Forelimb muscle (tissue), 1 donor: ENCODE measurements around the gene SULF2. TPM values are rescaled to one million over a fixed set of nuclear protein-coding genes. Genes with fewer than 3 reads are reported as not detected.
A peak's percentile ranks its signal among the peaks of the same experiment; 100 is the strongest.

Experiments
- DNase-seq: peaks from one replicate; pipeline ENCODE4 v3.0.0-alpha.2; 2013; ENCODE audit warnings: low read depth
- polyA plus RNA-seq: library from polyadenylated mRNA; unstranded; fragments of 120-200 nt; gene quantifications from one replicate; pipeline ENCODE4 v1.2.1, GENCODE V29; 2013; ENCODE audit not compliant: insufficient read length

Gene SULF2
- polyA plus RNA-seq, 1 donor: 43.6 TPM

GRCh38 chr20:47669152-47669425 is 116.2 kb downstream of the SULF2 start:
- DNase-seq: no peak

- no peak for DNase-seq
Observed at GRCh38 chr20:47668313-47669151, 116.7 kb downstream of the SULF2 start.

- no peak for DNase-seq
Observed at GRCh38 chr20:47667531-47668312, 117.6 kb downstream of the SULF2 start.

- DNase-seq: no peak
Observed at GRCh38 chr20:47667086-47667485, 118.2 kb downstream of the SULF2 start.

- no peak for DNase-seq
Observed at GRCh38 chr20:47666304-47666703, 119.0 kb downstream of the SULF2 start.

GRCh38 chr20:47665221-47665991 is 119.9 kb downstream of the SULF2 start:
- no peak for DNase-seq

GRCh38 chr20:47664744-47665143 is 120.5 kb downstream of the SULF2 start:
- no peak for DNase-seq

GRCh38 chr20:47664068-47664437 is 121.2 kb downstream of the SULF2 start:
- DNase-seq: no peak

GRCh38 chr20:47663354-47664067 is 121.8 kb downstream of the SULF2 start:
- peak; percentile 32 for DNase-seq

- DNase-seq: no peak
Observed at GRCh38 chr20:47662483-47663353, 122.6 kb downstream of the SULF2 start.

GRCh38 chr20:47661714-47662113 is 123.6 kb downstream of the SULF2 start:
- no peak for DNase-seq

GRCh38 chr20:47660983-47661700 is 124.1 kb downstream of the SULF2 start:
- no peak for DNase-seq

GRCh38 chr20:47660602-47660905 is 124.7 kb downstream of the SULF2 start:
- DNase-seq: no peak

GRCh38 chr20:47659904-47660601 is 125.2 kb downstream of the SULF2 start:
- no peak for DNase-seq

- DNase-seq: no peak
Observed at GRCh38 chr20:47656318-47656717, 129.0 kb downstream of the SULF2 start.

- DNase-seq: no peak
Observed at GRCh38 chr20:47655635-47656034, 129.6 kb downstream of the SULF2 start.

GRCh38 chr20:47654370-47654769 is 130.9 kb downstream of the SULF2 start:
- no peak for DNase-seq

- no peak for DNase-seq
Observed at GRCh38 chr20:47653869-47654268, 131.4 kb downstream of the SULF2 start.

GRCh38 chr20:47652794-47653193 is 132.5 kb downstream of the SULF2 start:
- DNase-seq: no peak

GRCh38 chr20:47652301-47652700 is 133.0 kb downstream of the SULF2 start:
- no peak for DNase-seq
